ENCODE results near the gene FTCD.
"Not testable (repeated sequence)": the region's sequence is repeated elsewhere in the genome, so short reads cannot be mapped to it uniquely, and the experiment has no call there.

FTCD gene

DNA sequence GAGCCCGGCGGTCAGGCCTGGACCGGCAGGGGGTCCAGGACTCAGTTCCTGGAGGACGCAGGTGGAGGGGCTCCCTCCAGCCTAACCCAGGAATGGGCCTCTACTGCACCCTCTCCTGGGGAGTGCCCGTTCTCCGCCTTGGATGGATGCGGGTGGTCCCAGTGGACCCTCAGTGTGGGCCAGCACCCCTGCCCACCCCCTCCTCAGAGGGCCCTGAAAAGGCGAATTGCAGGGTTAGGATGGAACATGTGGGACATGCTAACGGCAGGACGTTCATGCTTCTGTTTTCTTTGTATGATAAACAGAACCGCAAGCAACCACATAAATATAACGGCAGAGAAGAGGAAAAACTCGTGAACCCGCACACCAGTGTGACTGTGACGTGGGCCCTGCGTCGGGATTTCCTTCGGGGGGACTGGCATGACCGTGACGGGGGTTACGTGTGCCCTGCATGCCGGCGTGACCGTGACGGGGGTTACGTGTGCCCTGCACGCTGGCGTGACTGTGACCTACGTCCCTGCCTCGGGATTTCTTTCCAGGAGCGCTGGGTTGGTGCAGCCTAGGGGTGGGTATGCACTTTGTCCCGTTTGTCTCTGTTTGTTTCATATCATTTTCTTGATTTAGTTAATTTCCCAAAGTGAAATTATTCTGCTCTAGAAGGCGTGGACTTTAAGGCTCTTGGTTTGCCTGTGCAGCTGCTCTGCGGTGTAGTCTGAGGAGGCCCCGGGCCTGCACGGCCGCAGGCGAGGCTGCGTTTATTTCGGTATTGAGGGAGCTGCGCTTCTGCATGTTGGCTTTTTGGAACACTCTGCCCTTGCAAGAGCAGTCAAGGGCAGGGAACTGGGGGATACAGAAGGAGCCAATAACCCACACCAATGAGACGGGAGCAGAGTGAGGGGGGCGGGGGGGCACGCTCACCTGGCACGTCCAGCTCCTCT lies 3.1 kb downstream of the FTCD start:
- no peak for DNase-seq

GRCh38 chr21:46151261-46151988 lies 4.0 kb downstream of the FTCD start:
- no peak for DNase-seq

DNA sequence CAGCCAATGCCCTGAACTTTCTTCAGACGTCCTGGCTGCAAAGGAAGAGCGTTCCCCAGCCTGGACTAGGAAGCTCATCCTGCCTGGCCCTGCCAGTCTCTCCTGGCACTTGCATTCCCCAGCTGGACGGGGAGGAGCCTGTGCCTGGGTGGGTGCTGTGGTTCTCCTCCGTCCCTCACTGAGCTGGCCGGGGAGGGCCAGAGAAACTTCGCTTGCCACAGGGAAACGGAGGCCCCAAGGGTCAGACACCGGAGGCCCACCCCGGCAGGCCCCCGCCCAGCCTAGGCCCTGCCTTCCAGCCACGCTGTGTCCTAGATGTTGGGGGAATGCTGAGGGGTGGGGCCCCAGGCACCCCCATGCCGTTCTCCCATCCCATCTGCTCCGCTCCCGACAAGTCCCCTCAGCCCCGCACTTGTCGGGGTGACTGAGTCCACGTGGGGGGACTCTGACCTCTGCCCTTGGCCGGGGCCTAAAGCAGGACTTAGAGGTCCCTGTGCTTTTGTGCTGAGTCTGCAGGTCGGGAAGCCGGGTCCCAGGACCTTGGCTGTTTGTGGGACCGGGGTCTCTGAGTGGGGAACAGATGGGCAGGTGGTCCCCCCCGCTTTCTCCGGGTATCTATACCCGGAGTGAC lies 4.8 kb downstream of the FTCD start:
- DNase-seq = no peak

DNA sequence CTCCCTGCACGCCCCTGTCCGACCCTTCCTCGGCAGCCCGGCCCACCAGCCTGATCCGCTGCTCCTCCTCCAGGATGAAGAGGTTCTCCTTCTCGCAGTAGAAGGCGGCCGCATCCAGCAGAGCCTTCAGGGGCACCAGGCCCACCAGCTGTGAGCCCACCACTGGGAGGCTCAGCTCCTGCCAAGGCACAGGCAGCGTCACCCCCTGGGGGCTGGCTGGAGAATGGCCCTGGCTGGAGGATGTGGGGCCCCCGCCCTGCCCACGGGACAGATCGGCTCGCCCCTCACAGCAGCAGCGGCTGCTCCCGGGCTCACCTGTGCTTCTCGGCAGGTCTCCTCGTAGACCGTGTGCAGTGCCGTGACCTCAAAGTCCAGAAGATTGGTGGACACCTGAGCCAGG lies 5.3 kb downstream of the FTCD start:
- no peak for DNase-seq

DNA sequence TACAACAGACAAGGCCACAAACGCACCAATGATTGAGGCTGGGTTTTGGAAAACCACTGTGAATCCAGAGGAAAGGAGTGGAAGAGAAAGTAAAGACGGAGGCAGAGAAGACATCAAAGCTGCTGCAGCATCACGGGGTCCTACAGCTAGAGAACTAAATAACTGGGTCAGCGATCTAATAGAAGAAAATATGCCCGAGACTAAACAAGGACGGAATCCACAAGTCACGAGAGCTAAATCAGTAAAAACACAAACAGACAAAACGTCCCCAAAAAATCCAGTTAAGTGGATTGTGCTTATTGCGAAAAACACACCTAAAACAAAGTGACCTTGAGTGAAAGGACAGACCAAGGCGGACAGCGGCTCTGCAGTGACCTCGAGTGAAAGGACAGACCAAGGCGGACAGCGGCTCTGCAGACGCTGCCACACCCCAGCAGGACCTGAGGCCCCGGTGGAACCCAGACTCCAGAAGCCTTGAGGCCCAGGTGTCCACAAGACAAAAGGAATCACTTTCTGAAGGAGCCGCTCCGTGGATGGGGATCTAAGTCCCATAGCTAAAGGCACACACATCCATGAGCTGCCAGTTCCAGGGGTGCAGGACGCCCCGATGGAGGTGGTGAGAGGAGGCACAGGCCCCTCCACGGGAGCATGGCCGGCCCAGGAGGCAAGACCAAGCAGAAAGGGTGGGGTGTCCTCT lies 6.0 kb downstream of the FTCD start:
- DNase-seq = no peak

- DNase-seq = no peak
These were observed 7.3 kb downstream of the FTCD start for GRCh38 chr21:46148106-46148505.

DNA sequence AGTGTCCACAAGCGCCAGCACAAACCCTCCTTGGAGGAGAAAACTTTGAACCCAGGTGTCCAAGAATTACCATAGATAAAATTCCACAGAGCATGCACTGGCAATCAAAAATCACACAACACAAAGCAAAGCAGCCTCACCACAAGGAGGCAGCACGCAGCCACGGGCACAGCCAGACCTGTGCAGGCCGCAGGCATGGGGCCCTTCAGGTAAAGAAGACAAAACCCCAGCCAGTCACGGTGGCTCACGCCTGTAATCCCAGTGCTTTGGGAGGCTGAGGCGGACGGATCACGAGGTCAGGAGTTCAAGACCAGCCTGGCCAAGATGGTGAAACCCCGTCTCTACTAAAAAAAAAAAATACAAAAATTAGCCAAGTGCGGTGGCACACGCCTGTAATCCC lies 8.0 kb downstream of the FTCD start:
- peak; percentile 17 for DNase-seq

DNA sequence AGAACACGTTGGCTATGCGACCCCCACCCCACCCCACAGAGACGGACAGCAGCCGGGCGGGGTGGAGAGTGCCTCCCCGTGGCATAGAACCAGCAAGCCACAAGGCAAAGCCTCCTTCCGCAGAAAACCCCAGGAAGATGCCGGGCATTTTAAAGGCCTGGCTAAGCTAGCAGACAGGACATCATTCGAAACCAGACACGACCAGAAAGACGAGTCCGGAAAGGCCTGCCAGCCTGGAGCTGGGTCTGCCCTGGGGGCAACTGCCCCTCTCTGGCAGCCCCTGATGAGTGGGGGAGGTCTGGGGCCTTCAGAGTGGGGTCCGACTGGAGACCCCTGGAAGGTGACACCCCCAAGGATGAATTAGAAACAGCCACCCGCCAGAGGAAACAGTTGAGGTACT lies 8.5 kb downstream of the FTCD start:
- DNase-seq = no peak

GRCh38 chr21:46145840-46146691 lies 9.3 kb downstream of the FTCD start:
- DNase-seq = no peak

DNA sequence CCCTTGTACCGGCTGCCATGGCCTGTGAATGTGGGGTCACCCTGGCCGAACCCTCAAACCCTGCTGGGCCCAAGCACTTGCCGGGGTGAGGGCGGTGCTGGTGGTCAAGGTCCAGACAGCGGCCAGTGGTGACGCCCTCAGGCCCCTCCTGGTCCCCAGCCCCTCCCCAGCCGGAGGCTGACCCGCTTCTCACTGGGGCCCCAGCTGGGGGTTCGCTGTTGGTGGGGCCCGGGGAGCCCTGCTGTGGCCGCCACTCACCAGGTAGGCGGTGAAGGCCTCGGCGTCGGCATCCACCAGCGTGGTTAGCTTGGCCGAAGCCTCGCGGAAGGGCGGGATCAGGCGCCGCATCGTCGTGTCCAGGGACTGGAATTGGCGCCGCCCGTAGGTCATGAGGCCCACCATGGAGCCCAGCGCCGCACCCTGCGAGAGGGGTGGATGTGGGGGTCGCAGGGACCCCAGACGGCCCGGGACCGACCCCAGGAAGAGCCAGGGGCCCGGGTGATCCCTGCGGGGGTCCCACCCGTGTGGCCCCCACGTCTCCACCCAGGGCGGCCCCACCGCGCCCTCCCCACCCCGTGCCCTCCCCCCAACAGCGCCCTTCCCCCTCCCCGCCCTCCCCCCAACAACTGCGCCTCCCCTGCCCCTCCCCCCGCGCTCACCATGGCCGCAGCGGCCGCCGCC lies 10.1 kb downstream of the FTCD start:
- no peak for DNase-seq

- DNase-seq = no peak
These were observed 10.8 kb downstream of the FTCD start for GRCh38 chr21:46144464-46145070.

DNA sequence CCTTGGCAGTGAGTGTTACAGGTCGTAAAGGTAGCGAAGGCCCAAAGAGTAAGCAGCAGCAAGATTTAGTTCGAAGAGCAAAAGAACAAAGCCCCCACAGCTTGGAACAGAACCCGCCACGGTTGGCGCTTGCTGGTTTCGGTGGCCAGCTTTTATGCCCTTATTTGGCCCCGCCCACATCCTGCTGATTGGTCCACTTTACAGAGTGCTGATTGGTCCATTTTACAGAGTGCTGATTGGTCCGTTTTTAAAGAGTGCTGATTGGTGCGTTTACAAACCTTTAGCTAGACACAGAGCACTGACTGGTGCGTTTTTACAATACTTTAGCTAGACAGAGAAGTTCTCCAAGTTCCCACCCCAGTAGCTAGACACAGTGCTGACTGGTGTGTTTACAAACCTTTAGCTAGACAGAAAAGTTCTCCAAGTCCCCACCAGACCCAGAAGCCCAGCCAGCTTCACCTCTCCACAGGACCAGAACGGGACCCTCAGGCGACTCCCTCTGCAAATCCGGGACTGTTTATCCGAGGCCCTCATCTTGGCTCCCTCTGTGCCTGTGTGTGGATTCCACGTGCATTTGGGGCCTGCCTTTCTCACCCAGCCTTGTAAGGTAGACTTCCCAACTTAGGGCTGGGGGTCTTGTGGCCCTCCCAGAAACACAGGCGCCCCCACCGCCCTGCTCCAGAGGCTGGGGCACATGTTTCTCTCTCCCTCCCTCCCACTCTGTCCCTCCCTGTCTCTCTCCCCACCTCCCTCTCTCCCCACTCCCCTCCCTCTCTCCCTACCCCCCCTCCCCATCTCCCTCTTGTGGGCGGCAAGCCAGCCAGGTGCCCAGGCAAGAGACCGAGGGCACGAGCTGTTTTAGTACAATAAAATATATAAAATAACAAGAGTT lies 12.6 kb downstream of the FTCD start:
- DNase-seq = no peak

DNA sequence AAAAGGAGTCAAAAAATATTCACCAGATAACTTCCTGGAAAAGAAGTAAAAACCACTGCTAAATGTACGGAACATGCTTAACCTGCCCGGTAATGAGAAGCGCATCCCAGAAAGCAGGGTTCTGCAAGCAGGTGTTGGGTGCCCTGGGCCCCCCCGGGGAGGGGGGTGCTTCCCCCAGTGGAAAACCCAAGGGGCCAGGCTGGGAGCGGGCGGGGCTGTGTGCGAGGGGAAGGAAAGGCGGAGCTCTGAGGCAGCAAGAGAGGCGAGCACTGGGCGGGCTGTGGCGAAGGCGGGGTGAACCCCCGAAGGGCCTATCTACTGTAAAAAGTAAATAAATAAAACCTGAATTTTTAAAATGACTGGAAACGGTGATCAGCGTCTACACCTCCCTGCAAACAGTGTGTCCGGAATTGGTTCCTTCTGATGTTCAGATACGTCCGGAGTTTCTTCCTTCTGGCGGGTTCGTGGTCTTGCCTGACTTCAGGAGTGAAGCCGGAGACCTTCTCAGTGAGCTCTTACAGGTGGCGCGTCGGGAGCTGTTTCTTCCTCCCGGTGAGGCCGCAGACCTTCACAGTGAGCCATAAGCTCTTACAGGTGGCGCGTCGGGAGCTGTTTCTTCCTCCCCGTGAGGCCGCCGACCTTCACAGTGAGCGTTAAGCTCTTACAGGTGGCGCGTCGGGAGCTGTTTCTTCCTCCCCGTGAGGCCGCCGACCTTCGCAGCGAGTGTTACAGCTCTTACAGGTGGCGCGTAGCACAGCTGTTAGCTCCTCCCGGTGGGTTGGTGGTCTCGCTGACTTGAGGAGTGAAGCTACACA lies 13.4 kb downstream of the FTCD start:
- DNase-seq = no peak

- DNase-seq = not testable (repeated sequence)
These were observed 14.9 kb downstream of the FTCD start for GRCh38 chr21:46140352-46141003.

DNA sequence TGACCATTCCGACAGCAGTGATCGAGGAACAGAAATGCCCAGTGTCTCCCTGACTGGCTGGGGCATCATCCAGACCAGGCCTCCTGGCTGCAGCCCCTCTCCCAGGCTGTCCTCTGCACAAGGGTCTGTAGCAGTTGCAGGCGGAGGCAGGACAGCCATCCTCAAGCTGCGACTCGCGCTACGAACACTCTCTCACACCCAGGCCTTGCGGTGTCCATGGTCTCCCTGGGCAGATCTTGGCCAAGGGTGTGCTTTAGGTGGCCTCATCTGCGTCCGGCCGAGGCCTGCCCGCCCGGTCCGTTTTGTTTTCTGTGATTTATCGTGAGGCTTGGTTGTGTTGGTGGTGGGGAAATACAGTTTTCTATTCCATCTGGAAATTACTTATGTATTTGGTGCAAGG lies 15.7 kb downstream of the FTCD start:
- DNase-seq = no peak

DNA sequence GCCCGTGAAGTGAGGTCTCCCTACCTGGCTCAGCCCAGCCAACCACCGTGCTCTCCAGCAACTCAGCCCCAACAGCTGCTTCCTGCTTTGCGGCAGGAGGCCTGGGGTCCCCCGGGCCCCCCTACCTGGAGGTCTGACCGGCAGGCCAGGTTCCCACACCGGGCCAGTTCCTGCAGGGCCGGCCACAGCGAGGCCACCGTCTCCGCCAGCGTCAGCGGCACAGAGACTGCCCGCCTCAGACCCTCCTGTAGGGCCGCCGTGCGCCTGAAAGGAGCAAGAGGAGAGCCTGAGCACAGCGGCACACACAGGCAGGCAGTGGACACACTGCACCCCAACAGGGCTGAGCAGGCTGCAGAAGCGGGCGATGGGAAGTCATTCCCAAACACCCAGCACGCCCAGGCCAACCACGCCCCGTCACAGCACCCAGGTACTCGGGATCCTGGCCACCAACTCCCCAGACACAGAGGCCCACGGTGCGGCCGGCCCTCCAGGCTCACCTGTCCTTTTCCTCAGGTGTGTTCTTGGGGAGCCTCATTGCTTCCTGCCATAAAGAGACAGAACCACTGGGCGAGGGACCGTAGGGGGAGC lies 16.9 kb downstream of the FTCD start:
- no peak for DNase-seq

DNA sequence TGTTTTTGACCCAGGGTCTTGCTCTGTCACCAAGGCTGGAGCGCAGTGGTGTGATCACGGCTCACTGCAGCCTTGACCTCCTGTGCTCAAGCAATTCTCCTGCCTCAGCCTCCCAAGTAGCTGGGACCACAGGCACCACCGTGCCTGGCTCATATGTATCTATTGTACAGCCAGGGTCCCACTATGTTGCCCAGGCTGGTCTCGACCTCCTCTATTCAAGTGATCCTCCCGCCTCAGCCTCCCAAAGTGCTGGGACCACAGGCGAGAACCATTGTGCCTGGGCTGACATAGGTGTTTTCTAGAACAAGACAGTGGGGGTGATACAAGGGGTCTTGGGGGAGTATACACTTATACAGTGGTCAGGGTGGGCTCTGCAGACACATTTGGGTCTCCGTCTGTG lies 17.5 kb downstream of the FTCD start:
- DNase-seq = no peak

GRCh38 chr21:46136739-46137349 lies 18.5 kb downstream of the FTCD start:
- DNase-seq = no peak

All from NCI-H510A (cell line).